ENCODE data around the gene ZMAT3. TPM values are rescaled to one million over a fixed set of nuclear protein-coding genes. Genes with fewer than 3 reads are reported as not detected.

Gene ZMAT3
- total and polyA plus RNA-seq, 2 experiments from 2014 or later = 7.6 to 9.5 TPM

DNA sequence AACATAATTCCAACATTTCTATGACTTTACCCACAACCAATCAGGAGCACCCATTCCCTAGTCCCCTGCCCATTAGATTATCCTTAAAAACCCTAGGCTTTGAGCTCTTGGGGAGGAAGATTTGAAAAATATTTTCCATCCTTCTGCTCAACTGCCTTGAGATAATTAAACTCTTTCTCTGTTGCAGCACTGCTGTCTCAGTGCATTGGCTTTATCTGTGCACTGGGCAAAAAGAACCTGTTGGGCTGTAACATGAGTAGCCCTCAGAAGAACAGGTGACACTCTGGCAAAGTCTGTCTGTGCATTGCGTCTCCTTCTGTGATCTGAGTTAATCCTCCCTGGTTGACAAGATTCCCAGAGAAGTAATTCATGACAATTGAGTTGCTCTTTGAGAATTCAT is 83.9 kb downstream of the ZMAT3 start:
- Histone ChIP-seq H3K4me1 (ENCODE audit: low read depth) (no peaks in the 10 kb centered on the region), H3K36me3 (no peaks in the 10 kb centered on the region), H3K4me3 (no peak overlapping the region), H3K27ac (no peak overlapping the region), H3K9me3 (ENCODE audit: low read depth) (no peaks in the 10 kb centered on the region), H3K27me3 (no peaks in the 10 kb centered on the region)
- DNase-seq (ENCODE audit: low read depth in 1 of 2, low spot score in 1 of 2) = no peak
- TF ChIP-seq CTCF (IDR thresholded peaks at IDR 0.05; ENCODE audit: low read depth, low read length) = no peak

DNA sequence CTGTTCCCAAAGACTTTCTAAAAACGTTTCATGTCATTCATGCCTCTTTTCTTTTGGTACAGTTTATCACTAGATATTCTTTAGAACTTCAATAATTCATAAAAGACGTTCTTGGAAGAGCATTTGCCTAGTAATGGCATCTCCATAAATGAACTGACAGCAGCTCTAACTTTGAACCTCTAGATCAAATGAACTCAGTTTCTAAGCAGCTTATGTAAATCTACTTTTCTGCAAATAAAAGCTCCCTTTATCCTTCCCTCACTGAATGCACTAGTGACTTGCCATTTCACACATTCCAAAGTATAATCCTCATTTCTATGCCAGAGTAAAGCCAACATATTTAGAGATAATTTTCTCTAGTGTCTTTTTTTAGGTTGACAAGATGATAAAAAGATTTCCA is 85.2 kb downstream of the ZMAT3 start:
- no peak for DNase-seq (ENCODE audit: low read depth in 1 of 2, low spot score in 1 of 2)
- Histone ChIP-seq H3K27ac (no peak overlapping the region), H3K9me3 (ENCODE audit: low read depth) (no peaks in the 10 kb centered on the region), H3K4me3 (no peak overlapping the region), H3K36me3 (no peaks in the 10 kb centered on the region), H3K4me1 (ENCODE audit: low read depth) (no peaks in the 10 kb centered on the region), H3K27me3 (no peaks in the 10 kb centered on the region)
- TF ChIP-seq CTCF (IDR thresholded peaks at IDR 0.05; ENCODE audit: low read depth, low read length) = no peak

GRCh38 chr3:178982137-178982536 is 89.5 kb downstream of the ZMAT3 start:
- Histone ChIP-seq H3K27ac (no peak overlapping the region), H3K36me3 (no peaks in the 10 kb centered on the region), H3K27me3 (no peaks in the 10 kb centered on the region), H3K4me1 (ENCODE audit: low read depth) (no peaks in the 10 kb centered on the region), H3K4me3 (no peak overlapping the region), H3K9me3 (ENCODE audit: low read depth) (no peaks in the 10 kb centered on the region)
- no peak for TF ChIP-seq CTCF (IDR thresholded peaks at IDR 0.05; ENCODE audit: low read depth, low read length)
- no peak for DNase-seq (ENCODE audit: low read depth in 1 of 2, low spot score in 1 of 2)

GRCh38 chr3:178975320-178975719 is 96.3 kb downstream of the ZMAT3 start:
- Histone ChIP-seq H3K4me1 (ENCODE audit: low read depth) (peaks cover 14% of the 10 kb centered on the region), H3K27ac (no peak overlapping the region), H3K36me3 (no peaks in the 10 kb centered on the region), H3K27me3 (no peaks in the 10 kb centered on the region), H3K9me3 (ENCODE audit: low read depth) (no peaks in the 10 kb centered on the region), H3K4me3 (no peak overlapping the region)
- TF ChIP-seq CTCF (IDR thresholded peaks at IDR 0.05; ENCODE audit: low read depth, low read length) = no peak
- no peak for DNase-seq (ENCODE audit: low read depth in 1 of 2, low spot score in 1 of 2)

DNA sequence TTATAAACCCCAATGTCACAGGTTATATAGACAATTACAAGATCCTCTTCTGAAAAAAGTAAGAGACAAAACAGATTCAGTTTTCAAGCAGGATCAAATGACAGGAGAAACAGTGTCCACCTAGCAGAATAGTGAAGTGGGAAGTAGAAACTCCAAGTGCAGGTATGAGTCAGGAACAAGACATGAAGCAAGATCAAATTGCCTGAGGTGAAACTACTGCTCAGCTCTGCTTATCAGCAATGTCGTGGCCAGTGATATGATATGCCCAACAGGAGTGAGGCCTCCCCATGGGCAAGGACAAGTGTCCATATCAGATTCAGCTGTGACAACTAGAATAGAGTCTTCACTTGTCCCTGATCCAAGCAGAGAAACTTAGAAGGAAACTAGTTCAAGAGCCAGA is 100.0 kb downstream of the ZMAT3 start:
- H3K9me3 ChIP-seq (ENCODE audit: low read depth) = no peaks in the 10 kb centered on the region
- no peak for TF ChIP-seq CTCF (IDR thresholded peaks at IDR 0.05; ENCODE audit: low read depth, low read length)
- H3K36me3 ChIP-seq = no peaks in the 10 kb centered on the region
- peaks cover 24% of the 10 kb centered on the region for H3K4me1 ChIP-seq (ENCODE audit: low read depth)
- no peak for DNase-seq (ENCODE audit: low read depth in 1 of 2, low spot score in 1 of 2)
- peak overlapping the region; percentile 32 for H3K27ac ChIP-seq
- H3K4me3 ChIP-seq = no peak overlapping the region
- H3K27me3 ChIP-seq = no peaks in the 10 kb centered on the region

Data from cardiac muscle cell (in vitro differentiated cells and primary cell).